Measurements from ENCODE around the gene MPHOSPH8. TPM values are rescaled to one million over a fixed set of nuclear protein-coding genes. Genes with fewer than 3 reads are reported as not detected.
A peak's percentile ranks its signal among the peaks of the same experiment; 100 is the strongest.

MPHOSPH8 gene
- total and polyA plus RNA-seq, 4 donors = 8.4 to 14.2 (median 12.3) TPM

DNA sequence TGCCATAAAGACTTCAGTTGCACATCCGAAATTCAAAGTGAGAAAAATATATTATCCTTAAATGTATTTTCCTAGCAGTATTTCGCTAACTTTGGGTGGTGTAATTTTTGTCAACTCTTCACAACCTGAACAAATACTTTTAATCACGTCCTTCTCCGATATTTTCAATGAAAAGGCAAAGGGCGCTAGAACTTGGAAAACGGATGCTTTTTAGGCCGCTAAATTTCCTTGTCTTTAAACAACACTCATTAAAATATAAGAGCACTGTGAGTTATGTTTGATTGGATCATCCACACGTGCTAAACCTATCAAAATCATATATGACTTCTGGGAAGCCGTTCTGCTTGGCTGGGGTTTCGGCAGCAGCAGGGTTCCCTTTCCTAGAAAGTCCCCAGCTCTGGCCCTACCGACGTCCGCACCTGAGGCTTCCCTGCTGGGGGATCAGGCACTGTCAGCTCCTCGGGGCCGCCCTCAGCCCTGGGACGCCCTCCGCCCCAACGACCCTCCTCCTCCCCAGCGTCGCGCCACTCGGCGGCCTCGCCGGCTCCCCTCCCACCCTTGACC is 462 bp upstream of the MPHOSPH8 start:
- Histone ChIP-seq H3K27me3 (ENCODE audit: control insufficient read depth in 4 of 4, insufficient read depth in 4 of 4, low read length in 3 of 4) (no peaks in the 10 kb centered on the region), H3K36me3 (ENCODE audit: control insufficient read depth in 4 of 4, insufficient read depth in 3 of 4, low read depth in 1 of 4, low read length in 3 of 4) (peaks cover 0 to 3% (median 1%) of the 10 kb centered on the region in 4 donors), H3K9ac (ENCODE audit: low read depth in 1 of 2, low read length in 2 of 2) (peak overlapping the region; percentile 59), H3K4me1 (ENCODE audit: control insufficient read depth in 4 of 4, insufficient read depth in 4 of 4, low read length in 3 of 4) (peaks cover 2 to 23% (median 11%) of the 10 kb centered on the region in 4 donors), H3K9me3 (ENCODE audit: control insufficient read depth in 4 of 4, low read length in 3 of 4) (no peaks in the 10 kb centered on the region), H3K4me3 (ENCODE audit: low read depth in 1 of 3, low read length in 3 of 3) (peak overlapping the region; percentile 65 to 97 (median 83)), H3K27ac (ENCODE audit: low read depth in 1 of 2, low read length in 2 of 2) (peak overlapping the region; percentile 64 to 87)
- WGBS = 11% methylated on average over 25 of the region's 25 CpGs
- TF ChIP-seq, protein P1, sequence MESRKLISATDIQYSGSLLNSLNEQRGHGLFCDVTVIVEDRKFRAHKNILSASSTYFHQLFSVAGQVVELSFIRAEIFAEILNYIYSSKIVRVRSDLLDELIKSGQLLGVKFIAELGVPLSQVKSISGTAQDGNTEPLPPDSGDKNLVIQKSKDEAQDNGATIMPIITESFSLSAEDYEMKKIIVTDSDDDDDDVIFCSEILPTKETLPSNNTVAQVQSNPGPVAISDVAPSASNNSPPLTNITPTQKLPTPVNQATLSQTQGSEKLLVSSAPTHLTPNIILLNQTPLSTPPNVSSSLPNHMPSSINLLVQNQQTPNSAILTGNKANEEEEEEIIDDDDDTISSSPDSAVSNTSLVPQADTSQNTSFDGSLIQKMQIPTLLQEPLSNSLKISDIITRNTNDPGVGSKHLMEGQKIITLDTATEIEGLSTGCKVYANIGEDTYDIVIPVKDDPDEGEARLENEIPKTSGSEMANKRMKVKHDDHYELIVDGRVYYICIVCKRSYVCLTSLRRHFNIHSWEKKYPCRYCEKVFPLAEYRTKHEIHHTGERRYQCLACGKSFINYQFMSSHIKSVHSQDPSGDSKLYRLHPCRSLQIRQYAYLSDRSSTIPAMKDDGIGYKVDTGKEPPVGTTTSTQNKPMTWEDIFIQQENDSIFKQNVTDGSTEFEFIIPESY (IDR thresholded peaks at IDR 0.05) = no peak
- TF ChIP-seq, protein P2, sequence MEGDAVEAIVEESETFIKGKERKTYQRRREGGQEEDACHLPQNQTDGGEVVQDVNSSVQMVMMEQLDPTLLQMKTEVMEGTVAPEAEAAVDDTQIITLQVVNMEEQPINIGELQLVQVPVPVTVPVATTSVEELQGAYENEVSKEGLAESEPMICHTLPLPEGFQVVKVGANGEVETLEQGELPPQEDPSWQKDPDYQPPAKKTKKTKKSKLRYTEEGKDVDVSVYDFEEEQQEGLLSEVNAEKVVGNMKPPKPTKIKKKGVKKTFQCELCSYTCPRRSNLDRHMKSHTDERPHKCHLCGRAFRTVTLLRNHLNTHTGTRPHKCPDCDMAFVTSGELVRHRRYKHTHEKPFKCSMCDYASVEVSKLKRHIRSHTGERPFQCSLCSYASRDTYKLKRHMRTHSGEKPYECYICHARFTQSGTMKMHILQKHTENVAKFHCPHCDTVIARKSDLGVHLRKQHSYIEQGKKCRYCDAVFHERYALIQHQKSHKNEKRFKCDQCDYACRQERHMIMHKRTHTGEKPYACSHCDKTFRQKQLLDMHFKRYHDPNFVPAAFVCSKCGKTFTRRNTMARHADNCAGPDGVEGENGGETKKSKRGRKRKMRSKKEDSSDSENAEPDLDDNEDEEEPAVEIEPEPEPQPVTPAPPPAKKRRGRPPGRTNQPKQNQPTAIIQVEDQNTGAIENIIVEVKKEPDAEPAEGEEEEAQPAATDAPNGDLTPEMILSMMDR (IDR thresholded peaks at IDR 0.05; ENCODE audit: low read depth, low read length, missing input control) = no peak
- no peak for TF ChIP-seq SP1 (IDR thresholded peaks at IDR 0.05)
- no peak for TF ChIP-seq FOXA2 (IDR thresholded peaks at IDR 0.05)
- TF ChIP-seq FOXA1 (IDR thresholded peaks at IDR 0.05) = no peak
- peak in 1 of 2 donors; percentile 41 for TF ChIP-seq RXRA (IDR thresholded peaks at IDR 0.05)
- TF ChIP-seq, protein P3, sequence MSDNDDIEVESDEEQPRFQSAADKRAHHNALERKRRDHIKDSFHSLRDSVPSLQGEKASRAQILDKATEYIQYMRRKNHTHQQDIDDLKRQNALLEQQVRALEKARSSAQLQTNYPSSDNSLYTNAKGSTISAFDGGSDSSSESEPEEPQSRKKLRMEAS (IDR thresholded peaks at IDR 0.05) = peak; percentile 3
- no peak for TF ChIP-seq RAD21 (IDR thresholded peaks at IDR 0.05)
- DNase-seq (ENCODE audit: low spot score) = no peak

DNA sequence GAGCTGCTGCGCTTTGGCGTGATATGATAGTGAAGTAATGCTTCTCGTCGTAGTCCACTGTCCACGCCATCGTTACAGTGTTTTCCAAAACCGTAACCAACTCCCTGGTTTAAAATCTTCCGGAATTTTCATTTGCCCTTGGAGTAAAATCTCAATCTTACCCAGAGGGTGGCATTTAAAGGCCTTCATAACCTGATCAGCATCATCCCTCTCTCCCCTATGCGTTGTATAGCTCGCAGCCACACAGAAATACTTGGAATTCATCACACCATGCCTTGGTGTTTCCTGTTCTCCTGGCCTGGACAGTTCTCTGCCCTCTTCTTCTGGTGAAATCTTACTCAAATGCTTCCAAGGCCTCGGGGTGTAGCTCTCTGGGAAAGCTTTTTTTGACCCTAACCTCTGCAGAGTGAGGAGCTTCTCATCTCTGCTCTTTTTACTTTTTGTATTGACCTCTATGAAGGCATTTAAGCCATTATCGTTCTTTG is 839 bp downstream of the MPHOSPH8 start:
- Histone ChIP-seq H3K36me3 (ENCODE audit: control insufficient read depth in 4 of 4, insufficient read depth in 3 of 4, low read depth in 1 of 4, low read length in 3 of 4) (peaks cover 0 to 3% (median 1%) of the 10 kb centered on the region in 4 donors), H3K9ac (ENCODE audit: low read depth in 1 of 2, low read length in 2 of 2) (peak overlapping the region; percentile 52 to 76), H3K9me3 (ENCODE audit: control insufficient read depth in 4 of 4, low read length in 3 of 4) (no peaks in the 10 kb centered on the region), H3K27me3 (ENCODE audit: control insufficient read depth in 4 of 4, insufficient read depth in 4 of 4, low read length in 3 of 4) (no peaks in the 10 kb centered on the region), H3K4me1 (ENCODE audit: control insufficient read depth in 4 of 4, insufficient read depth in 4 of 4, low read length in 3 of 4) (peaks cover 2 to 23% (median 11%) of the 10 kb centered on the region in 4 donors), H3K4me3 (ENCODE audit: low read depth in 1 of 3, low read length in 3 of 3) (peak overlapping the region; percentile 65 to 97 (median 83)), H3K27ac (ENCODE audit: low read depth in 1 of 2, low read length in 2 of 2) (peak overlapping the region; percentile 82 to 87)
- WGBS = under 1% methylated on average over 12 of the region's 12 CpGs
- no peak for DNase-seq (ENCODE audit: low spot score)
- TF ChIP-seq, protein P2 (IDR thresholded peaks at IDR 0.05; ENCODE audit: low read depth, low read length, missing input control) = no peak
- TF ChIP-seq GABPA (IDR thresholded peaks at IDR 0.05 in 1 of 2, conservative IDR thresholded peaks at IDR 0.05 in 1 of 2) (no peak), YY1 (IDR thresholded peaks at IDR 0.05) (no peak), RXRA (IDR thresholded peaks at IDR 0.05) (no peak), FOXA2 (IDR thresholded peaks at IDR 0.05) (no peak), FOXA1 (IDR thresholded peaks at IDR 0.05) (no peak), HNF4G (IDR thresholded peaks at IDR 0.05) (no peak), SP1 (IDR thresholded peaks at IDR 0.05) (no peak), HNF4A (conservative IDR thresholded peaks at IDR 0.05) (no peak), TAF1 (conservative IDR thresholded peaks at IDR 0.05) (no peak), RAD21 (IDR thresholded peaks at IDR 0.05) (no peak), JUND (IDR thresholded peaks at IDR 0.05) (no peak), EGR1 (IDR thresholded peaks at IDR 0.05; ENCODE audit: low read depth in 2 of 2) (no peak), NR2F2 (IDR thresholded peaks at IDR 0.05) (no peak)
- TF ChIP-seq, protein P3 (IDR thresholded peaks at IDR 0.05) = no peak
- TF ChIP-seq, protein P1 (IDR thresholded peaks at IDR 0.05) = no peak
- TF ChIP-seq, protein P4, sequence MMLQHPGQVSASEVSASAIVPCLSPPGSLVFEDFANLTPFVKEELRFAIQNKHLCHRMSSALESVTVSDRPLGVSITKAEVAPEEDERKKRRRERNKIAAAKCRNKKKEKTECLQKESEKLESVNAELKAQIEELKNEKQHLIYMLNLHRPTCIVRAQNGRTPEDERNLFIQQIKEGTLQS (IDR thresholded peaks at IDR 0.05) = no peak
- TF ChIP-seq, protein P5, sequence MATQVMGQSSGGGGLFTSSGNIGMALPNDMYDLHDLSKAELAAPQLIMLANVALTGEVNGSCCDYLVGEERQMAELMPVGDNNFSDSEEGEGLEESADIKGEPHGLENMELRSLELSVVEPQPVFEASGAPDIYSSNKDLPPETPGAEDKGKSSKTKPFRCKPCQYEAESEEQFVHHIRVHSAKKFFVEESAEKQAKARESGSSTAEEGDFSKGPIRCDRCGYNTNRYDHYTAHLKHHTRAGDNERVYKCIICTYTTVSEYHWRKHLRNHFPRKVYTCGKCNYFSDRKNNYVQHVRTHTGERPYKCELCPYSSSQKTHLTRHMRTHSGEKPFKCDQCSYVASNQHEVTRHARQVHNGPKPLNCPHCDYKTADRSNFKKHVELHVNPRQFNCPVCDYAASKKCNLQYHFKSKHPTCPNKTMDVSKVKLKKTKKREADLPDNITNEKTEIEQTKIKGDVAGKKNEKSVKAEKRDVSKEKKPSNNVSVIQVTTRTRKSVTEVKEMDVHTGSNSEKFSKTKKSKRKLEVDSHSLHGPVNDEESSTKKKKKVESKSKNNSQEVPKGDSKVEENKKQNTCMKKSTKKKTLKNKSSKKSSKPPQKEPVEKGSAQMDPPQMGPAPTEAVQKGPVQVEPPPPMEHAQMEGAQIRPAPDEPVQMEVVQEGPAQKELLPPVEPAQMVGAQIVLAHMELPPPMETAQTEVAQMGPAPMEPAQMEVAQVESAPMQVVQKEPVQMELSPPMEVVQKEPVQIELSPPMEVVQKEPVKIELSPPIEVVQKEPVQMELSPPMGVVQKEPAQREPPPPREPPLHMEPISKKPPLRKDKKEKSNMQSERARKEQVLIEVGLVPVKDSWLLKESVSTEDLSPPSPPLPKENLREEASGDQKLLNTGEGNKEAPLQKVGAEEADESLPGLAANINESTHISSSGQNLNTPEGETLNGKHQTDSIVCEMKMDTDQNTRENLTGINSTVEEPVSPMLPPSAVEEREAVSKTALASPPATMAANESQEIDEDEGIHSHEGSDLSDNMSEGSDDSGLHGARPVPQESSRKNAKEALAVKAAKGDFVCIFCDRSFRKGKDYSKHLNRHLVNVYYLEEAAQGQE (IDR thresholded peaks at IDR 0.05) = no peak

All from liver (tissue), 9 donors.